Fibroblast of gingiva (primary cell): ENCODE results near the gene PFKM.
"Not testable (repeated sequence)": the region's sequence is repeated elsewhere in the genome, so short reads cannot be mapped to it uniquely, and the experiment has no call there.

ENCODE experiments used
- DNase-seq: peaks from one replicate; pipeline ENCODE4 v3.0.0-alpha.2; 2011; ENCODE audit warnings: low read depth

Gene PFKM

GRCh38 chr12:48111312-48111693 lies 7.9 kb upstream of the PFKM start:
- DNase-seq = not testable (repeated sequence)

- no peak for DNase-seq
These were observed 3.2 kb upstream of the PFKM start for GRCh38 chr12:48115957-48116356.

GRCh38 chr12:48118284-48118871 lies 786 bp upstream of the PFKM start:
- DNase-seq = no peak

DNA sequence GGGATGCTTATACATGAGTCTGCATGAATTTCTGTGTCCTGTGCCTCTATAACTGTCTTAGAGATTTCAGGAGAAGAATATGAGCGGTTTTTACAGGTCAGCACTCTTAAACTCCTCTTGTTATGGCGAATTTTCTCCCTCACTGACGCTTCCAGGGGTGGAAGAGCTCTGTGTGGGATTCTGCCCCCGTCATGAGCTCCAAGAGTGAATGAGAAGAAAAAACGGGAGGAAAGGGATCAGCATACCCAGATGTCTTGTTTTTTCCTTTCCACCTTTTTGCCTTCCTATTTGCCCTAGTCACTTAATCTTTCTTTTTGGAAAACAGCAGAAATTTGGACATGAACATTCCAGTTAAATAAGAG lies 651 bp downstream of the PFKM start:
- no peak for DNase-seq

- DNase-seq = no peak
These were observed 2.4 kb downstream of the PFKM start for GRCh38 chr12:48121522-48121921.

- DNase-seq = no peak
These were observed 3.1 kb downstream of the PFKM start for GRCh38 chr12:48122065-48122834.

- no peak for DNase-seq
These were observed 4.0 kb downstream of the PFKM start for GRCh38 chr12:48123169-48123568.

GRCh38 chr12:48125542-48125941 lies 6.4 kb downstream of the PFKM start:
- not testable (repeated sequence) for DNase-seq

DNA sequence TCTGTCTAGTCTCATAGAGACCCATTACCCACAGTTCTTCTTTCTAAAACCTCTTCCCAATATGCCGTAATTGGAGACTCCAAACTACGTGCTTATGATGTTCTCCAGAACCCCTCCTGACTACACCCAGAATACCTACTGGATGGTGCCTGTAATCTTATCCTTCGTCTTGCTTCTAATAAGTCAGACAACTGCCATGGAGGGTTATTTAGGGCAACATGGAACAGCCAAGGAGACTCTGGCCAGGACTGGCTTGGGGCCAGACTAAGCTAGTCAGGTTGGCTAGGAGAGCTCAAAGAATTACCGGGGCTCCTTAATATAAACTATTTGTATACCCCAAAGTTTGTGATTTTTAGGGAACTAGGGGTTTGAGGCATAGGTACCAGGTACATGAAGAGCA lies 6.8 kb downstream of the PFKM start:
- DNase-seq = no peak

GRCh38 chr12:48126953-48127630 lies 7.9 kb downstream of the PFKM start:
- no peak for DNase-seq

GRCh38 chr12:48128800-48129199 lies 9.6 kb downstream of the PFKM start:
- no peak for DNase-seq

DNA sequence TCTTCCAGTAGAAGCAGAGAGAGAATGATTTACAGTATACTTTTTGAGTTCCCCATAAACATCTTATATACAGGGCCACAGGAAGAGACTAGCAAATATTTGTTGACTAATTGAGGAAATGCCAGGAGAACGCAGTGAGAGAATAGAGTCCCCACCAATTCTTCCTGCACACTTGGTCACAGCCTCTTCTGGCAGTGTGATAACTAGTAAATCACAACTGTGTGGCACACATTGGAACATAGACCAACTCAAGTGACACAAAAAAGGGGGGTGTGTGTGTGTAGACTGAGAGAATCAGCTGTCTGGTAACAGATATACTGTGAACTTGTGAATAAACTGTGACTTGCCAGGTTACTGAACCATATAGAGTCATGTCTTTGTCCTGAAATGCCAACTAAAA lies 10.2 kb downstream of the PFKM start:
- DNase-seq = no peak

- DNase-seq = no peak
These were observed 12.4 kb downstream of the PFKM start for GRCh38 chr12:48131517-48131916.

- no peak for DNase-seq
These were observed 13.7 kb downstream of the PFKM start for GRCh38 chr12:48132826-48133225.

- DNase-seq = no peak
These were observed 15.9 kb downstream of the PFKM start for GRCh38 chr12:48135027-48135426.

DNA sequence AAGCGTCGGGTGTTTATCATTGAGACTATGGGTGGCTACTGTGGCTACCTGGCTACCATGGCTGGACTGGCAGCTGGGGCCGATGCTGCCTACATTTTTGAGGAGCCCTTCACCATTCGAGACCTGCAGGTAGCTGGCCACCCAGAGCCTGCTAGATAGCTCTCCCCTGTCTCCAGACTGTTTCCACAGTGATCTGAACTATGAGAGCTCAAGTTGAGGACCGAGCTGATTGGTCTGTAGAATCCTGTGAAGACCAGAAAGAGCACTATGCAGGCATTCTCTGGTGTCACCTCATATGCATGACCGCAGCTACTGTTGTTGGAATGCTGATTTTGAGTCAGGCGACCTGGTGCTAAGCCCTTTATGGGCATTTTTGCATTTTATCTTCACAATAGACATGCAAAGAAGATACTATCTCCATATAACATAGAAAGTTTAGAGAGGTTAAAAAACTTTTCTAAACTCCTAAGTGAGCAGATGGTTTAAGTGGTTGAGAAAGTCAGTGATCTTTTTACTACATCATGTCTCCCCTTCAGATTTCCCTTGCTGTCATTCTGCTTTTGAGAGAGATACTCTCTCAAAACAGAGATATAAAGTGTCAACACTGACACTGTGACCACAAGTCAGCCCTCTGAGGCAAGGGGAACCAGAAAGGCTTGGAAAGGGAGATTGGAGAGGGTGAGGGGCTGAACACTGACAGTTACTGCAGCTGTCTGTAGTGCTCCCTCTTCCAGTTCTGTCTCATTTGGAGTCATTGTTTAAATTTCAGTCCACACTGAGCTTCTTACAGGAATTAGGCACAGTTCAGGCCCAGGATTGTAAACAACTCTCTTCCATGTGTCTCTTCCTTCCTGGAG lies 23.9 kb downstream of the PFKM start:
- DNase-seq = no peak

- no peak for DNase-seq
These were observed 24.7 kb downstream of the PFKM start for GRCh38 chr12:48143898-48144297.

DNA sequence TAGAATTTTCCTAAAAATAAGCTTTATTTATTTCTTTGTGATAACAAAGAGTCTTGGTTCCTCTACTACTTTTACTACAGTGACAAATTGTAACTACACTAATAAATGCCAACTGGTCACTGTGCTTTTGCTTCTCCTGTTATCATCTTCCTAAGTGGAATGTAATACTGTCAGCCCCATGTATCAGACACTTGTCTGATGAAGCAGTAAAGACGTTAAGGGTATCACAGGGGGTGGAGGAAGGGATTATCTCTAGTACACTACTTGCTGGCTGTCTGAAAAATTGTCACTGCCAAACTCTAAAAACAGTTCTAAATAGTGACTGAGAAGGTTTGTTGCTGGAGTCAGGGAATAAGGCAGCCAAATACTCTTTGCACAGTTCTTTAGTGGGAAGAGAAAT lies 26.8 kb downstream of the PFKM start:
- DNase-seq = no peak

DNA sequence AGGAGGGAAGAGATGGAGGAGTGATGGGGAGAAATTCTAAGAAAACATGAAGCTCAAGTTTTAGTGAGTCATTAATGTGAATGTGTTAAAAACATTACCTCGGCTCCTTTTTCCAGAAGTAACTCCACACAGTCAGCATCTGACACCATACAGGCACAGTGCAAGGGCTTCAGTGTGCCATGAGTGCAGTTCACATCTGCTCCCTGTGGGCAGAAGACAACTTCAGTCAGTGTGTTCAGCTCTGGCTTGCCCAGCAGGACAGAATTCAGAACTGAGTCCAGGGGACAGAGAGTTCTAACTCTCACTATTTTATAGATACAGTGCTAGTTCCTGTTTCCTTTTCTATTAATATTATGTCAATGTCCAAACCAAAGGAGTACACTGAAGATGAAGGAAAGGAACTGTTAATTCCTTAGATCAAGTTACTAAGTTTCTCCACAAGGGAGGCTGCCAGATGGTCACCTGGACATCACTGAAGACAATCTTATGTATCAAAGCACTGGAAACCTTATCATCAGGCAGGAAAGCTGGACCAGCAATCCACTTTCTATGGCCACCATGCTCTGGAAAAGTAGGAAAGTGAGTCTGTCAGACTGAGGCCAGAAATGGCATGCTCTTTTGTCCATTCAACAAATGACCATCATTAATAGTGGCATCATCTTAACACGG lies 32.1 kb downstream of the PFKM start:
- no peak for DNase-seq

- DNase-seq = not testable (repeated sequence)
These were observed 36.6 kb downstream of the PFKM start for GRCh38 chr12:48155786-48156185.

DNA sequence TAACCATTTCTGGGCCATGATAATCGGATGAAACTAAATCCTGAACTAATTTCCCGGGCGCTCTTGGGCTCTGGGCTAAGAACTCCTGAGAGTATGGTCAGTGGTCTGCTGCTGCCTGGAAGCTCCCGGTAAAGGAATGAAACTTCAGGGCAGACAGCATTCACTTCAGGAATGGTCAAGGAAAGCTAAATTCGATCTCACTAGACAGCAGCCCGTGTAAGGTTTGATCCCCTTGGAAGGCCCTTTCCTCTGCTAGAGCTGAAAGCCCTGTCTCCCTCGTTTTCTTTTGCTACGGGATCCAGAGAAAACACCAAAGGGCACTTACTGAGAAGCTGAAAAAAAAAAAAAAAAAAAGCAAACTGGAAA lies 37.5 kb downstream of the PFKM start:
- no peak for DNase-seq
